ENCODE data around the gene CDK2AP2. TPM values are rescaled to one million over a fixed set of nuclear protein-coding genes. Genes with fewer than 3 reads are reported as not detected.

Gene CDK2AP2
- total and polyA plus RNA-seq, 9 of the 15 experiments (the other 6 are each of a cell fraction or from before 2014, with no cell fraction given) = 4.4 to 47.4 (median 21.7) TPM

- peak; percentile 67 for TF ChIP-seq ZNF592 (IDR thresholded peaks at IDR 0.05)
- TF ChIP-seq NCOR1 (IDR thresholded peaks at IDR 0.05) = peak; percentile 57
- 0 out of 2 replicates have a peak, but pooled peaks have one; percentile 12 for TF ChIP-seq SMARCA5 (IDR thresholded peaks at IDR 0.05)
- peak; percentile 52 for TF ChIP-seq PRDM10 (IDR thresholded peaks at IDR 0.05; ENCODE audit: partially characterized antibody)
- 0 out of 2 replicates have a peak, but pooled peaks have one; percentile 20 for TF ChIP-seq CTBP1 (IDR thresholded peaks at IDR 0.05; ENCODE audit: borderline replicate concordance)
- TF ChIP-seq CBFA2T3 (IDR thresholded peaks at IDR 0.05) = peak; percentile 87
- TF ChIP-seq HMBOX1 (IDR thresholded peaks at IDR 0.05) = peak; percentile 47; the same call in 1 of the 2 replicates
- peak; percentile 52; the same call in 1 of the 2 replicates for TF ChIP-seq SMARCE1 (IDR thresholded peaks at IDR 0.05)
- peak; percentile 34; the same call in 1 of the 2 replicates for TF ChIP-seq NFIC (IDR thresholded peaks at IDR 0.05)
- TF ChIP-seq CXXC5 (CRISPR knock-in tag; IDR thresholded peaks at IDR 0.05) = peak; percentile 32; the same call in 1 of the 2 replicates
- peak in 1 of 2 experiments; percentile 17; a peak in 1 of 4 replicates for TF ChIP-seq HDAC1 (IDR thresholded peaks at IDR 0.05)
- peak; percentile 69; the same call in 1 of the 2 replicates for TF ChIP-seq ZBTB5 (IDR thresholded peaks at IDR 0.05)
- TF ChIP-seq MTA3 (IDR thresholded peaks at IDR 0.05; ENCODE audit: borderline replicate concordance) = 0 out of 2 replicates have a peak, but pooled peaks have one; percentile 29
- peak; percentile 79 for TF ChIP-seq CBFA2T2 (conservative IDR thresholded peaks at IDR 0.05)
- TF ChIP-seq L3MBTL2 (IDR thresholded peaks at IDR 0.05) = peak; percentile 45; the same call in 1 of the 2 replicates
Measured at GRCh38 chr11:67477344-67478050, 30.5 kb downstream of the CDK2AP2 start (continued).
